HG03469 (cell line): ENCODE results near the gene CTLA4.
"Not testable (repeated sequence)": the region's sequence is repeated elsewhere in the genome, so short reads cannot be mapped to it uniquely, and the experiment has no call there.

Experiments
- ATAC-seq: cut with Tn5 transposase; IDR thresholded peaks from one replicate; pipeline ENCODE4 v1.9.1; 2021; ENCODE audit warnings: mild to moderate bottlenecking, moderate library complexity, moderate number of reproducible peaks; ENCODE audit not compliant: unreplicated experiment

CTLA4 gene

DNA sequence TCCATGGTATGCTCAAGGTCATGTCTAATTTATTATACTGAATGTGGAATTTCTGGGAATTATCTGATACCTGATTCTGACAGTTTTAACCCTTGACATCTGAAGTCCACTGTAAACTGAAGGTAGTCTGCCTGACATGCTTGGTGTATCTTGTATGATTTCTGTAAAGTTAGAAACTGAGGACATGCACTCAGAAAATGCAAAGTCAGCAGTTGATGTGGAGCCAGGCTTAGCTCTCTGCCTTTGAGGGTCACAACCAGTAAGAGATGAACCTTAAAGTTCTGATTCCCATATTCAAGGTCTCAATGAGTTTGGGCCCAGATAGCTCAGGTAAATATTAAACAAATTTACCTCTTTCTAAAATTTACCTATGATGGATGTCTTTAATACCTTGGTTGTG lies 12.3 kb upstream of the CTLA4 start:
- ATAC-seq: no peak

GRCh38 chr2:203857656-203858055 lies 9.9 kb upstream of the CTLA4 start:
- ATAC-seq: no peak

DNA sequence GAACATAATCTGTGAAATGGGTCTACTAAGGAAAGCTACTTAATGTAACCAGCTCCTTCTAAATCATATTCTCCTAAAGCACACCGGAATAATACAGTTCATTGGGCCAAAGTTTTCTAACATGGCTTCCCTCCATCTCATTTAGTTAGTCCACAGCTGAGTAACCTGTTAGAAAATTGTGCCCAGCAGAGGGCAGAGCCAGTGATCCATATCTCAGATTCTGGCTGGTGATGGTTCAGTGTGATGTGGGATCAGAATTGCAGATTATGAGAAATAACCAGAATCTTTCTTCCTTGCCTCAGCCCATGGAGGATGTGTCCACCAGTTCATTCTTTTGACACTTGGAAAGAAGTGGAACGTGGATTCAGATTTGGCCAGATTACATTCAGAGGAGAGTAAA lies 9.4 kb upstream of the CTLA4 start:
- no peak for ATAC-seq

- no peak for ATAC-seq
Measured at GRCh38 chr2:203859030-203859789, 8.4 kb upstream of the CTLA4 start.

DNA sequence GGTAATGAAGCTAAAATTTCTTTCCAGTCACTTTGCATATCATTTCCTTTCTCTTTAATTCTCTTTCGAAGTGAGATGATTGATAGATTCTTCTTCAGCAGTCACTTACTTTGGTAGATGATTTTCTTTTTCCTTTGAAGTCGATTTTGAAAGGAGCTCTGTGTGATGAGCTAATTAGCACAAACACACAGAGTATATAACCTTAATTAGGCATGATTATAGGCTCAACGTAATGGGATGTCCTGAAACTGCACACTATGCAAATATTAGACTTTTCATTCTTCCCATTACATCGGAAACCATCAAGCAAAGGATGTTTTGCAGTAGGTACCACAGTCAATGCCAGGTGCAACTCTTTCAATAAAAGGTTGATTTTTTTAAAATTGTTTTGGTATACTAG lies 6.4 kb upstream of the CTLA4 start:
- no peak for ATAC-seq

DNA sequence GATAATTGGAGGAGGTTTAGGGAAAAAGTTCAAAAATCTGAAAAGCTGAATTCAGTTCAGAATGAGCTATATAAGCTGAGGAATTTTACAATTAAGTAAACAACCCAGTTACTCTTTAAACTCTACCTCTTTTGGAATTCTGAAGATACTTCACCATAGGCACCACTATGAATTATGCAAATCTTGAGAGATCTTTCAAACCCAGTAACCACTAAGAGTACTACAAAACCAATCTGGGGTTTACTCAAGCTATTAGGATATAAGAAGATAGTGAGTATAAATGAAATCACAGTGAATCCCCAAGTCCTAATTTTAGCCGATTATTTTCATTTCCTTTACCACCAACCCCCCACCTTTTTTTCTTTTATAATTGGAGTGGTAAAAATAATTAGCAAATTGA lies 6.0 kb upstream of the CTLA4 start:
- ATAC-seq: no peak

DNA sequence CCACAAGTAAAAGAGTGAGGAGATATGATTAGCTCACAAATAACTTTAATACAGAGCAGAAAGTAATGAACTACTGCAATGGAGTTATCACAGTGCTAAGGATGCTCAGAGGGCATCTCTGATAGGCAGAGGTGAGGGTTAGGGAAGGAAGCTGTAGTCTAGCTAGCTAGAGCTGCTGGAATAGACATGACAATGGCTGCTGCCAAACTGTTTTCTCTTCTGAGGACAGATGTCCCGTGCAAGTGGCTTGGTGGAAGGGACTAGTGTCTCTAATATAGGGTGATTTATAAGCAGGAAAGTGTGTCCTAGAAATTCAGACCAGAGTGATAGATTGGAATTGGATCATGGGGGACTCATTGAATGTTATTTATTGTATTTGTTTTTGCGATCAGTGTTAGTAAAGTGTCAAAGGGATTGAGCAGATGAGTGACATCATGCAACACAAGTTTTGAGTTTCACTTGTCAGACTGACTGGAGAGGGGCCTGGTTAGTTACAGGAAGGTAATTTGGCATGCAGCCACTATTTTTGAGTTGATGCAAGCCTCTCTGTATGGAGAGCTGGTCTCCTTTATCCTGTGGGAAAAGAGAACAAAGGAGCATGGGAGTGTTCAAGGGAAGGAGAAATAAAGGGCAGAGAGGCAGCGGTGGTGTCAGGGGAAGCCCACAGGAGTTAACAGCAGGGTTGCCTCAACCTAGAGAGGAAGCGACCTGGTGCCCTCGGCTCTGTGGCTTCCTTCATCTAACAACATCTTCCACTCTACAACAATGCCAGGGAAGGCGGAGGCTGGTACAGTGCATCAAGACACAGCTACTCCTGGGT lies 1.9 kb downstream of the CTLA4 start:
- no peak for ATAC-seq

DNA sequence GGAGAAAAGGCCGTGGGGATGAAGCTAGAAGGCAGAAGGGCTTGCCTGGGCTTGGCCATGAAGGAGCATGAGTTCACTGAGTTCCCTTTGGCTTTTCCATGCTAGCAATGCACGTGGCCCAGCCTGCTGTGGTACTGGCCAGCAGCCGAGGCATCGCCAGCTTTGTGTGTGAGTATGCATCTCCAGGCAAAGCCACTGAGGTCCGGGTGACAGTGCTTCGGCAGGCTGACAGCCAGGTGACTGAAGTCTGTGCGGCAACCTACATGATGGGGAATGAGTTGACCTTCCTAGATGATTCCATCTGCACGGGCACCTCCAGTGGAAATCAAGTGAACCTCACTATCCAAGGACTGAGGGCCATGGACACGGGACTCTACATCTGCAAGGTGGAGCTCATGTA lies 2.9 kb downstream of the CTLA4 start:
- no peak for ATAC-seq

DNA sequence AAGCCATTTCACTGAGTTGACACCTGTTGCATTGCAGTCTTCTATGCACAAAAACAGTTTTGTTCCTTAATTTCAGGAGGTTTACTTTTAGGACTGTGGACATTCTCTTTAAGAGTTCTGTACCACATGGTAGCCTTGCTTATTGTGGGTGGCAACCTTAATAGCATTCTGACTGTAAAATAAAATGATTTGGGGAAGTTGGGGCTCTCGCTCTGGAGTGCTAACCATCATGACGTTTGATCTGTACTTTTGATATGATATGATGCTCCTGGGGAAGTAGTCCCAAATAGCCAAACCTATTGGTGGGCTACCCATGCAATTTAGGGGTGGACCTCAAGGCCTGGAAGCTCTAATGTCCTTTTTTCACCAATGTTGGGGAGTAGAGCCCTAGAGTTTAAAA lies 3.4 kb downstream of the CTLA4 start:
- no peak for ATAC-seq

DNA sequence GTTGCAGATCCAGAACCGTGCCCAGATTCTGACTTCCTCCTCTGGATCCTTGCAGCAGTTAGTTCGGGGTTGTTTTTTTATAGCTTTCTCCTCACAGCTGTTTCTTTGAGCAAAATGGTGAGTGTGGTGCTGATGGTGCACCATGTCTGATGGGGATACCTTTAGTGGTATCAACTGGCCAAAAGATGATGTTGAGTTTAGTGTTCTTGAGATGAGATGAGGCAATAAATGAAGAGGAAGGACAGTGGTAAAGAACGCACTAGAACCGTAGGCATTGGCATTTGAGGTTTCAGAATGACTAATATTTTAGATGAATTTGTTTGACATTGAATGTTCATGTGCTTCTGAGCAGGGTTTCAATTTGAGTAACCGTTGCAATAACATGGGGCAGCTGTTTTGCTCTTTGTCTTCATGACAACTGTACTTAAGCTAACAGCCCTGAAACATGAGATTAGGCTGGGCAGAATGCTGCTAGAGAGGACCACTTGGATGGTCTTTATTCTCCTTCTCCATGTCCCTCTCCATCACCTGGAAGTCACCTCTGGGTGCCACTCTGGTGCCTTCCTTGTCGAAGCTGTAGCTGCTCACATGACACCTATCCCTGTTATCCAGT lies 3.9 kb downstream of the CTLA4 start:
- peak; percentile 91 for ATAC-seq

DNA sequence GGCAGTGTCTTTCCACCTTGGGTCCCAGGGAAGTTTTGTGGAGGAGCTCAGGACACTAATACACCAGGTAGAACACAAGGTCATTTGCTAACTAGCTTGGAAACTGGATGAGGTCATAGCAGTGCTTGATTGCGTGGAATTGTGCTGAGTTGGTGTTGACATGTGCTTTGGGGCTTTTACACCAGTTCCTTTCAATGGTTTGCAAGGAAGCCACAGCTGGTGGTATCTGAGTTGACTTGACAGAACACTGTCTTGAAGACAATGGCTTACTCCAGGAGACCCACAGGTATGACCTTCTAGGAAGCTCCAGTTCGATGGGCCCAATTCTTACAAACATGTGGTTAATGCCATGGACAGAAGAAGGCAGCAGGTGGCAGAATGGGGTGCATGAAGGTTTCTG lies 5.9 kb downstream of the CTLA4 start:
- ATAC-seq: no peak

- no peak for ATAC-seq
Measured at GRCh38 chr2:203873921-203874631, 6.5 kb downstream of the CTLA4 start.

GRCh38 chr2:203875471-203875870 lies 7.9 kb downstream of the CTLA4 start:
- ATAC-seq: no peak

DNA sequence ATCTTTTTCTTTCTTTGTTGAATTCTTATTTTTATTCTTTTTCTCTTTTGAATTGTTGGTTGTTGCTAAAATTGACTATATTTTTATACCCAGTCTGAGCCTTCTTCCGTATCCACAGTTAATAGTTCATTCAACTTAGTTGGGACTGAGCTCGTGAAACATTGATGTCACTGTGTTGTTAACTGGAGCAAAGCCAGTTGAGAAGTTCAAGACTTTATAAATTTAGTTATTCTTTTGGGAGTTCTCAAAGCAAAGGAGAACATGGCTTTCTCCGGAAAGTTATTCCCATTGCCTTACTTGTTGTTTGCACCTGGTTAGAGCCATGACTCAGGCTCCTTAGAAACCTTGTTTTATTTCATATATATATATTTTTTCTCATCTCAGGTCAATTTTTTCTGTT lies 8.8 kb downstream of the CTLA4 start:
- no peak for ATAC-seq

DNA sequence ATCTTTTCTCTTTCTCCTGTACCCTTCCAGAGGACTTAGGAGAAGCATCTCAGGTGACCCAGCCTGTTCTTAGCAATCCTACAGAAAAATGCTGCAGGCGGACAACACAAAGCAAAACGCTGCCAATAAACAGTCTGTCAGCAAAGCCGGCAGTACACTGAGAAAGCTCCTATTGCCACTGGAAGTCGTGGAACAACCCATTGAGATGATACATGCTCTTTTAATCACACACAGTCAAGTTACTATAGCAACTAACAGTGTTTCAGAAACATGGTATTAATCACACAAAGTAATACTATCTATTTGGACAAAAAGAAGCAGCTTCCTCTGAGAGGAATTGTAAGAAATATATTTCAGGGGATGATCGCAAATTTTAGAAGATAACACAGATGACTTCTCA lies 10.5 kb downstream of the CTLA4 start:
- ATAC-seq: no peak

DNA sequence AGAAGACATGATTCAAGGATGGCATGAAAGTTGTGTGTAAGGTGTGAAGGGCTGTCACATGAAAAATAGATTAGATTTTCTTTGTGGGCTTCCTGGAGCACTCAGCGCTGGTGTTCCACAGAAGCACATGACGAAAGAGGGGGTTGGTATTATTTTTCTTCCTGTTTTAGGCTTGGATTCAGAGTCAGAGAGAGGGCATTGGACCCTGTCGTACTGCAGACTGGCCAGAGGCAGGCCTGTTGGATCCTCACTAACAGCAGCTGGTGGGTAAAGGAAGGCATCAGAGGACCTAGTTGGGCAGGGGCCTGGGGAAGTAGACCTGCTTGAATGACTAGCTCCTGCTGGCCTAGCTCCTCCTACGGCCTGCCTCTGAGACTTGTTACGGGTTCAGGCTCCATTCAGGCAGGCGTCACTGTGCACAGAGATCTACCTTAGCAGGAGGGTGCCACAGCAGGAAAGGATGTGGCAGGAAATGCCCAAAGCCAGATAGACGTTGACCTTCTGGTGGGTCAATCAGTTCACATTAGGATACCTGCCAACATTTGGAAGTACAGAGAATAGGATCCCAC lies 13.1 kb downstream of the CTLA4 start:
- ATAC-seq: no peak

- not testable (repeated sequence) for ATAC-seq
Measured at GRCh38 chr2:203881185-203881584, 13.6 kb downstream of the CTLA4 start.

GRCh38 chr2:203882551-203882950 lies 15.0 kb downstream of the CTLA4 start:
- no peak for ATAC-seq

GRCh38 chr2:203886661-203887151 lies 19.1 kb downstream of the CTLA4 start:
- no peak for ATAC-seq

- no peak for ATAC-seq
Measured at GRCh38 chr2:203887677-203888076, 20.1 kb downstream of the CTLA4 start.

- no peak for ATAC-seq
Measured at GRCh38 chr2:203889542-203889941, 22.0 kb downstream of the CTLA4 start.
